CD4-positive, alpha-beta memory T cell (primary cell): Measurements from ENCODE around the gene PLEKHA7. TPM values are rescaled to one million over a fixed set of nuclear protein-coding genes. Genes with fewer than 3 reads are reported as not detected.

ENCODE experiments used
- CTCF ChIA-PET: fragments of 350-600 bp; sonication (Branson Sonifier 250); formaldehyde crosslinking; loops from one replicate; lab custom pipeline; 2021; ENCODE audit warnings: inconsistent platforms; ENCODE audit not compliant: partially characterized antibody; lab: Charles Lee
- POLR2A ChIA-PET: fragments of 350-600 bp; sonication (Branson Sonifier 250); formaldehyde crosslinking; loops from one replicate; lab custom pipeline; 2021; ENCODE audit not compliant: partially characterized antibody; lab: Charles Lee
- DNase-seq, 5 donors: peaks; one replicate each; pipeline versions ENCODE4 v3.0.0 to v3.0.0-alpha.2; 2020 to 2022; ENCODE audit warnings: mixed read lengths in 1 of 5
- H3K27ac ChIP-seq: one replicate; pipeline ENCODE4 v1.7.0; 2013; ENCODE audit warnings: low read depth, low read length
- H3K27me3 ChIP-seq: 2 replicates; pipeline ENCODE4 v1.7.0; 2013; ENCODE audit warnings: mild to moderate bottlenecking, low read length, moderate library complexity; ENCODE audit not compliant: insufficient read depth
- H3K36me3 ChIP-seq: 2 replicates; pipeline ENCODE4 v1.7.0; 2013; ENCODE audit warnings: mild to moderate bottlenecking, low read length, moderate library complexity; ENCODE audit not compliant: insufficient read depth
- H3K4me1 ChIP-seq: 2 replicates; pipeline ENCODE4 v1.7.0; 2013; ENCODE audit warnings: mild to moderate bottlenecking, low read length, moderate library complexity; ENCODE audit not compliant: insufficient read depth
- H3K4me3 ChIP-seq, 2 donors: one replicate each; pipeline ENCODE4 v1.7.0; 2013; ENCODE audit warnings: low read length in 2 of 2, mild to moderate bottlenecking in 1 of 2
- H3K9me3 ChIP-seq, 2 donors: one replicate each; pipeline ENCODE4 v1.7.0; 2013; ENCODE audit warnings: low read length in 2 of 2, control low read depth in 1 of 2; ENCODE audit not compliant: control insufficient read depth in 1 of 2
- H3K27ac Mint-ChIP-seq, 7 donors: one replicate each; pipeline ENCODE4 v1.8.0; 2020 to 2021; ENCODE audit warnings: mixed read lengths in 7 of 7, mild to moderate bottlenecking in 6 of 7, inconsistent platforms in 3 of 7, moderate library complexity in 3 of 7
- H3K27me3 Mint-ChIP-seq, 2 donors: one replicate each; pipeline ENCODE4 v1.8.0; 2020 to 2021; ENCODE audit warnings: mixed read lengths in 2 of 2
- H3K36me3 Mint-ChIP-seq, 2 donors: one replicate each; pipeline ENCODE4 v1.8.0; 2020 to 2021; ENCODE audit warnings: mixed read lengths in 2 of 2, inconsistent platforms in 1 of 2, mild to moderate bottlenecking in 1 of 2
- H3K4me1 Mint-ChIP-seq, 4 donors: one replicate each; pipeline ENCODE4 v1.8.0; 2020 to 2021; ENCODE audit warnings: mixed read lengths in 4 of 4, mild to moderate bottlenecking in 1 of 4
- H3K4me3 Mint-ChIP-seq, 8 donors: one replicate each; pipeline ENCODE4 v1.8.0; 2020 to 2021; ENCODE audit warnings: mixed read lengths in 8 of 8, mild to moderate bottlenecking in 7 of 8, moderate library complexity in 6 of 8, inconsistent platforms in 3 of 8
- H3K9me3 Mint-ChIP-seq, 8 donors: one replicate each; pipeline ENCODE4 v1.8.0; 2020 to 2021; ENCODE audit warnings: mixed read lengths in 8 of 8, mild to moderate bottlenecking in 5 of 8, inconsistent platforms in 3 of 8, moderate library complexity in 1 of 8
- intact Hi-C: fragments of 100-400 bp; cut with micrococcal nuclease; formaldehyde crosslinking; loops from one replicate; pipeline ENCODE4 v1.15.1; 2023
- polyA plus RNA-seq, 2 donors: library from polyadenylated mRNA; unstranded; fragments of 300-500 nt; fragmentation: Illumina TruSeq; gene quantifications; one replicate each; pipeline ENCODE4 v1.2.3, GENCODE V29; 2021
- total RNA-seq, 2 experiments: library from RNA; stranded (reverse); gene quantifications; one replicate each; pipeline ENCODE4 v1.2.3, GENCODE V29; 2021

The PLEKHA7 gene
- total and polyA plus RNA-seq, 4 experiments from 2014 or later = 1.6 to 8.3 (median 6.0) TPM

DNA sequence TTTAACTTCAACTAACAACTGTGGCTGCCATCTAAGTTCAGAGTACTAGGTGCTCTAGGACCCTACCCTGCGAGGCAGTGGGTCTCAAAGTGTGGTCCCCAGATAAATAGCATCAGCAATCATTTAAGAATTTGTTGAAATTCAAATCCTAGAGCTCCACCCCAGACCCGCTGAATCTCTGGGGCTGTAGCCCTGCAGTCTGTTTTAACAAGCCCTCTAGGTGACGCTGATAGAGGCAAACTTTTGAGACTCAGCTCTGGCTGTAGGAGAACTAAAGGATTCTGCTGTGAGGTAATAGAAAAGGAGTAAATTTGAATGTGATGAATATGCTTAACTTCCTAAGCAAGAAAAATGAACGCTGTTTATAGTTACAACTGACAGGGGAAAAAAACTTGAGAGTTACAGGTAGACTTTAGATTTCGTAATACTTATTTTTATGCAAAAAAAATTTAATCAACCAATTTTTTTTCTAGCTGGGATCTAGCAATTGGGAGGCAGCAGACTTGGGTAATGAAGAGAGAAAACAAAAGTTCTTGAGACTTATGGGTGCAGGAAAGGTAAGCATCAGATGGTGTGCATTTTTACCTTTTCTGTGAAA, 270.0 kb downstream of the PLEKHA7 start:
- CTCF ChIA-PET = no interaction called here
- Histone ChIP-seq H3K36me3 (peaks cover 23% of the 10 kb centered on the region), H3K27ac (no peak overlapping the region), H3K4me3 (no peak overlapping the region), H3K4me1 (peaks cover 72% of the 10 kb centered on the region), H3K27me3 (no peaks in the 10 kb centered on the region), H3K9me3 (no peaks in the 10 kb centered on the region)
- POLR2A ChIA-PET = no interaction called here
- peak overlapping the region; percentile 6 to 64 (median 25) for H3K27ac Mint-ChIP-seq
- H3K9me3 Mint-ChIP-seq = no peaks in the 10 kb centered on the region
- H3K4me3 Mint-ChIP-seq = peak overlapping the region in 3 of 8 donors; percentile 4 to 30 (median 22)
- no peak for DNase-seq
- peaks cover 37 to 66% of the 10 kb centered on the region in 2 donors for H3K36me3 Mint-ChIP-seq
- H3K27me3 Mint-ChIP-seq = no peaks in the 10 kb centered on the region
- intact Hi-C loops = no loop called here
- peaks cover 34 to 60% (median 49%) of the 10 kb centered on the region in 4 donors for H3K4me1 Mint-ChIP-seq

DNA sequence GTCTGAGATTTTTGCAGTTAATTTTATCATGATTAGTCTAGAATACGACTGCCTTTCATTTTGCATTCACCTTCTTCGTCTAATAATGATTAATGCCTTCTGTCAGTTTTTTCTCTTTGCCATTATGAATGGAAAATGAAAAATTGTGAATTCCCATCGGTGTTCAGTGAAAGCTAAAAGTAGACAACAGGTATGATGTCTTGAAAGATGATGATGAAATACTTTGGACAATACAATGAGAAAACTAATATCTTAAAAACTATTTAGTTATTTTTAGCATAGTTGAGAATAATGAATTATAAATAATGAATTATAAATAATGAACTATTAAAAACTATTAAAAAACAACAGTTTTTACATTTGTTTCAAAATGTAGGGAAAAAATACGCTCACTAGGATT, 270.7 kb downstream of the PLEKHA7 start:
- Histone ChIP-seq H3K36me3 (peaks cover 20% of the 10 kb centered on the region), H3K27ac (no peak overlapping the region), H3K4me1 (peaks cover 72% of the 10 kb centered on the region), H3K4me3 (no peak overlapping the region), H3K27me3 (no peaks in the 10 kb centered on the region), H3K9me3 (no peaks in the 10 kb centered on the region)
- H3K36me3 Mint-ChIP-seq = peaks cover 34 to 60% of the 10 kb centered on the region in 2 donors
- intact Hi-C loops = no loop called here
- no peaks in the 10 kb centered on the region for H3K27me3 Mint-ChIP-seq
- peaks cover 34 to 60% (median 49%) of the 10 kb centered on the region in 4 donors for H3K4me1 Mint-ChIP-seq
- no peak for DNase-seq
- ChIA-PET CTCF (no interaction called here), POLR2A (no interaction called here)
- H3K4me3 Mint-ChIP-seq = peak overlapping the region in 3 of 8 donors; percentile 26 to 66 (median 58)
- H3K27ac Mint-ChIP-seq = peak overlapping the region in 3 of 7 donors; percentile 0 to 36 (median 1)
- H3K9me3 Mint-ChIP-seq = no peaks in the 10 kb centered on the region

DNA sequence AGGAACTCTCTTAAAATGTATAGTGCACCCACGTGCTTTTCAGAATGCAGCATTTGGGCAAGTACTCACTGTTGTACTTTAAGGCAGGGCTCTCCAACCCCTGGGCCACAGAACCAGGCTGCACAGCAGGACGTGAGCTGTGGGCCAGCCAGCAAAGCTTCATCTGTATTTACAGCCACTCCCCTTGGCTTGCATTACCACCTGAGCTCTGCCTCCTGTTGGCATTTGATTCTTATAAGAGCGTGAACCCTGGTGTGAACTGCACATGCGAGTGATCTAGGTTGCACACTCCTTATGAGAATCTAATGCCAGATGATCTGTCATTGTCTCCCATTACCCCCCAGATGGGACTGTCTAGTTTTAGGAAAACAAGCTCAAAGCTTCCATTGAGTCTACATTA, 272.7 kb downstream of the PLEKHA7 start:
- Histone ChIP-seq H3K4me3 (no peak overlapping the region), H3K27me3 (no peaks in the 10 kb centered on the region), H3K4me1 (peaks cover 67% of the 10 kb centered on the region), H3K27ac (no peak overlapping the region), H3K36me3 (peaks cover 6% of the 10 kb centered on the region), H3K9me3 (no peaks in the 10 kb centered on the region)
- no peaks in the 10 kb centered on the region for H3K27me3 Mint-ChIP-seq
- intact Hi-C loops = no loop called here
- H3K36me3 Mint-ChIP-seq = peaks cover 30 to 45% of the 10 kb centered on the region in 2 donors
- ChIA-PET CTCF (interaction anchor here (0.6 to 2.2 kb wide), 2 partner anchors 11 to 606 kb away, joined by 3 to 7 read pairs; no protein-coding TSS in a partner anchor), POLR2A (no interaction called here)
- peak overlapping the region in 6 of 8 donors; percentile 16 to 86 (median 64) for H3K4me3 Mint-ChIP-seq
- H3K4me1 Mint-ChIP-seq = peaks cover 33 to 58% (median 45%) of the 10 kb centered on the region in 4 donors
- H3K27ac Mint-ChIP-seq = peak overlapping the region in 5 of 7 donors; percentile 33 to 84 (median 73)
- DNase-seq = no peak
- no peaks in the 10 kb centered on the region for H3K9me3 Mint-ChIP-seq

DNA sequence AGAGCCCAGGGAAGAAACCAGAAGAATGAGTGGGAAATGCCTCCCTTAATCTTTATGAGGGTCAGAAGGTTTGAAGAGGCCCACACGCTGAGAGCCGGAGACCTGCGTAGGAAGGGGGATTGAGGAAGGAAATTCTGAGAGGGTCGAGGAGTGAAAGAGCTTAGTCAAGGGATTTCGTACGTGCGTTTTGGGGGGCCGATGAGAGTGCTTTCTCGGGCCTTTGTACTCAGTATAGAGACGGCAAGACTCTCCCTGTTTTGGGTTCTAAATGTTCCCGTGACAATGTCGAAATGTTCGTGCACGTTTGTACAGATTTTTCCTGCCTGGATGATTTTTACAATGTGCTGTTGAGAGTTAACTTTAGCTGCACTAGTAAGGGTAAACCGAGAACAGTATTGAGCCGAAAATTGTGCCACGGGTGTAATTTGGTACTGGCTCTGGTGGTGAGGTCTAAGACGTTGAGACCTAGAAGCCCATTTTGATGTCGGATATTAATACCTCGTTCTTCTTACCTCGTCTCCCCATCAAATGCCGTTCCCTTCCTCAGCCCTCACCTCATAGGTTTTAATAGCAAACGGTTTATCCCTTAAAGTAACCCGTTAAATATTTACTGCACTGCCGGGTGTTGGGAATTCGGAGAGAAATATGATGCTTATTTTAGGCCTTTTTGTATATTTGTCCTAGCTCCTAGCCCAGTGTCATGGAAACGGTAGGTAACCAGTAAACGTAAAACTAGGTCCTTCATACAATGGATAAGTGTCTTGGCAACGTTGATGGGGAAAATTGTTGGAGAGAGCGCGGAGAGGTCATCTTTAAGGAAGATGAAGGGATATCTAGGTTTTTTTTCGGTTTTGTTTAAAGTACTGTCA, 275.0 kb downstream of the PLEKHA7 start:
- ChIA-PET CTCF (interaction anchor here (2.2 kb wide), 1 partner anchor 8 kb away, joined by 7 read pairs; no protein-coding TSS in a partner anchor), POLR2A (interaction anchor here (0.6 to 3.9 kb wide), 8 partner anchors 11 to 469 kb away, joined by 3 to 31 read pairs (median 6); partner anchors contain the start of genes PIK3C2A and RPS13)
- Histone ChIP-seq H3K9me3 (no peaks in the 10 kb centered on the region), H3K4me1 (peaks cover 47% of the 10 kb centered on the region), H3K4me3 (peak overlapping the region; percentile 70 to 95), H3K36me3 (no peaks in the 10 kb centered on the region), H3K27me3 (no peaks in the 10 kb centered on the region), H3K27ac (peak overlapping the region; percentile 99)
- H3K4me1 Mint-ChIP-seq = peaks cover 19 to 36% (median 25%) of the 10 kb centered on the region in 4 donors
- peaks cover 8 to 22% of the 10 kb centered on the region in 2 donors for H3K36me3 Mint-ChIP-seq
- intact Hi-C loops = loop anchor here (1.0 to 2.0 kb wide), 4 partner anchors 132 to 537 kb away; partner anchors contain the start of genes NUCB2, PIK3C2A and RPS13
- H3K9me3 Mint-ChIP-seq = no peaks in the 10 kb centered on the region
- no peak overlapping the region for H3K4me3 Mint-ChIP-seq
- peak in 4 of 5 donors; percentile 30 to 32 (median 32) for DNase-seq
- H3K27ac Mint-ChIP-seq = no peak overlapping the region
- no peaks in the 10 kb centered on the region for H3K27me3 Mint-ChIP-seq

DNA sequence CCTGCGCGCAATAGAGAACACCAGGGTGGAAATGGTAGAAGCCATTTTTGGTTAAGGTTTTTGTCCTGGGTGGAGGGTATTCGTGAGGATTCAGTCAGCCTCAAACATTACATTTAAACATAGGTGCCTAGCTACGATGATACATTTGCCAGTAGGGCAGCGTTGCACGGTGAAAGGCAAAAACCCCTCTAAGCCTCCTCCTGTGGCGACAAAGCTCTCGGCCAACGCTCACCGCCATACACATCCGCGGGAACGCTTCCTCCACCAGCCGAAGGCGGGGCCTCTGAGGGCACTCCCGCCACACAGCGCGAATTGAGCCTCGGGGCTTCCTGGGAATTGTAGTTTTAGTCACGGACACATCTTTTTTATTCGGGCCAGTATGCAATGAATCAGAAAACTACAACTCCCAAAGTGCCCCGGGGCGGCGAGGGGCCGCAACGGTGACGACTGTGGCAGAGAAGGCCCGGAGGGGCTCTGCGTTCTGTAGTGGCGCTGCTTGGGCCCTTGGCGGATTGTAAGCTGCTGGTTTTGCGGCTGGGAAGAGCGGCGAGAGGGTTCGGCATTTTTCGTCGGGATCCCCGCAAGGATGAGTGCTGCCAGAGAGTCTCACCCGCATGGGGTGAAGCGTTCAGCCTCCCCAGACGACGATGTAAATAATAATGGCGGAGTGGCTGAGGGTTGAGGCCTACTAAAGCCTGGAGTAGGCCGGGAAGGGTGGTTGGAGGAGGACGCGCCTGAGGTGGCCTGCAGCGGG, 275.8 kb downstream of the PLEKHA7 start, which contains the start of gene C11orf58:
C11orf58 (plus strand) TSS at position 455 of the 754 bp plus-strand sequence; CDS start at position 587, 132 bp downstream.
- Mint-ChIP-seq H3K27me3 (no peaks in the 10 kb centered on the region), H3K4me1 (peaks cover 17 to 32% (median 23%) of the 10 kb centered on the region in 4 donors), H3K27ac (peak within 1 kb of the TSS in 5 of 7 donors; percentile 86 to 94 (median 90)), H3K4me3 (peak within 1 kb of the TSS in 5 of 8 donors; percentile 58 to 84 (median 72)), H3K36me3 (peaks cover 7 to 19% of the 10 kb centered on the region in 2 donors), H3K9me3 (peaks cover 0 to under 1% (median 0%) of the 10 kb centered on the region in 8 donors)
- no peaks in the 10 kb centered on the region for H3K9me3 ChIP-seq
- POLR2A ChIA-PET = interaction anchor here (0.9 to 3.9 kb wide), 10 partner anchors 12 to 548 kb away, joined by 3 to 31 read pairs (median 5); partner anchors contain the start of genes PIK3C2A and RPS13
- H3K27me3 ChIP-seq = no peaks in the 10 kb centered on the region
- CTCF ChIA-PET = no interaction called here
- no peaks in the 10 kb centered on the region for H3K36me3 ChIP-seq
- intact Hi-C loops = loop anchor here (1.0 to 2.0 kb wide), 4 partner anchors 132 to 538 kb away; partner anchors contain the start of genes NUCB2, PIK3C2A and RPS13
- peak within 1 kb of the TSS; percentile 99 for H3K27ac ChIP-seq
- H3K4me1 ChIP-seq = peaks cover 41% of the 10 kb centered on the region
- peak within 1 kb of the TSS; percentile 70 to 98 for H3K4me3 ChIP-seq
- DNase-seq = peak; percentile 97 to 98 (median 98)

DNA sequence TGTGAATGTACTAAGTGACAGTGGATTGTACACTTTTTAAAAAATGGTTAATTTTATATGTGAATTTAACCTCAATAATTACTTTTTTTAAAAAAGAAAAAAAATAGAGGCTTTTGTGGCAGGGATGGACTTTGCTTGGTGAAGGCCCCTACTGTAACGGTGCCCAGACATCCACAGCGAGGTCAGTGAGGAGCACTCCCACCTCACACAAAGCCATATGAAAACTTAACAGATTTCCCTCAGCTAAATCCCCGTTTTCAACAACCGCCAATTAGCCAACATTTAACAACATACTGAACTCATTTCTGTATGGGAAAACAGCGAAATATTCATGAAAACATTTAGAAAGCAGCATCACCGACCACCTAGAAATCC, 276.4 kb downstream of the PLEKHA7 start:
- ChIA-PET POLR2A (interaction anchor here (0.9 to 3.9 kb wide), 8 partner anchors 12 to 548 kb away, joined by 3 to 31 read pairs (median 6); partner anchors contain the start of genes PIK3C2A and RPS13), CTCF (no interaction called here)
- H3K9me3 ChIP-seq = no peaks in the 10 kb centered on the region
- H3K4me1 Mint-ChIP-seq = peaks cover 13 to 27% (median 18%) of the 10 kb centered on the region in 4 donors
- H3K36me3 ChIP-seq = no peaks in the 10 kb centered on the region
- H3K27me3 ChIP-seq = no peaks in the 10 kb centered on the region
- peaks cover 35% of the 10 kb centered on the region for H3K4me1 ChIP-seq
- H3K4me3 ChIP-seq = peak overlapping the region; percentile 70 to 98
- peak overlapping the region in 1 of 8 donors; percentile 84 for H3K4me3 Mint-ChIP-seq
- peak in 1 of 5 donors; percentile 13 for DNase-seq
- peaks cover 0 to under 1% of the 10 kb centered on the region in 2 donors for H3K27me3 Mint-ChIP-seq
- intact Hi-C loops = loop anchor here (1.0 to 2.0 kb wide), 4 partner anchors 131 to 538 kb away; partner anchors contain the start of genes NUCB2, PIK3C2A and RPS13
- H3K27ac Mint-ChIP-seq = peak overlapping the region in 5 of 7 donors; percentile 86 to 94 (median 90)
- peaks cover 0 to 2% (median 0%) of the 10 kb centered on the region in 8 donors for H3K9me3 Mint-ChIP-seq
- H3K27ac ChIP-seq = peak overlapping the region; percentile 99
- H3K36me3 Mint-ChIP-seq = peaks cover 4 to 15% of the 10 kb centered on the region in 2 donors
